ENCODE data around the gene ALG12.

Gene ALG12

DNA sequence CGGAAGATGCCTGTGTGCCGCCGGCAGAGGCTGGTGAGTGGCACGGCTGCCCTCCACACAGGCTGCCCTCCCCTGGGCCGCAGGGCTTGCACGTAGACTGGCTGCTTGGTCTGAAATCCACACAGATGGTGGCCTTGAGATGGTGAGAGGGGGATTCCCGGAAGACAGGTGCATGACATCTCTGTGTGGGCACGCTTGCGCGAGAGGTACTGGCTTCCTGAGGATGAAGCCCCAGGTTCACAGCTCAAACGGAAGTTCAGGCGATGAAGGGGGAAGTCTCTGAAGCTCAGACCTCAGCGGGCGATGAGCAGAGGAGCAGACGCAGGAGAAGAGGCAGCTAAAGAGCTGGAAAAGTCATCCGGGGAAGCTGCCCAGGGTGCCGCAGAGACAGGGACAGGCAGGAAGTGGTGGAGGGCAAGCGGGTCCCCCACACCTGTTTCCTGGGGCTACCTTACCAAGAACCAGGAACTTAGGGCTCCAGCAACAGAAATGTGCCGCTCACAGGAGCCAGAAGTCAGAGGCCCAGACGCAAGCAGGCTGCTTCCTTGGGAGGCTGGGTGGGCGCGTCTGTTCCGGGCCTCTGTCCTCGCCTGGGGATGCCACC is 7.4 kb upstream of the ALG12 start:
- H3K4me3 ChIP-seq (IDR thresholded peaks at IDR 0.05; ENCODE audit: insufficient read depth, low read depth, low read length), result no peak overlapping the region
- H3K4me2 ChIP-seq, result no peak overlapping the region
- H3K27ac ChIP-seq, result no peak overlapping the region
- no peaks in the 10 kb centered on the region for H3K27me3 ChIP-seq (ENCODE audit: insufficient read depth, low read depth)
- TF ChIP-seq, protein P1, sequence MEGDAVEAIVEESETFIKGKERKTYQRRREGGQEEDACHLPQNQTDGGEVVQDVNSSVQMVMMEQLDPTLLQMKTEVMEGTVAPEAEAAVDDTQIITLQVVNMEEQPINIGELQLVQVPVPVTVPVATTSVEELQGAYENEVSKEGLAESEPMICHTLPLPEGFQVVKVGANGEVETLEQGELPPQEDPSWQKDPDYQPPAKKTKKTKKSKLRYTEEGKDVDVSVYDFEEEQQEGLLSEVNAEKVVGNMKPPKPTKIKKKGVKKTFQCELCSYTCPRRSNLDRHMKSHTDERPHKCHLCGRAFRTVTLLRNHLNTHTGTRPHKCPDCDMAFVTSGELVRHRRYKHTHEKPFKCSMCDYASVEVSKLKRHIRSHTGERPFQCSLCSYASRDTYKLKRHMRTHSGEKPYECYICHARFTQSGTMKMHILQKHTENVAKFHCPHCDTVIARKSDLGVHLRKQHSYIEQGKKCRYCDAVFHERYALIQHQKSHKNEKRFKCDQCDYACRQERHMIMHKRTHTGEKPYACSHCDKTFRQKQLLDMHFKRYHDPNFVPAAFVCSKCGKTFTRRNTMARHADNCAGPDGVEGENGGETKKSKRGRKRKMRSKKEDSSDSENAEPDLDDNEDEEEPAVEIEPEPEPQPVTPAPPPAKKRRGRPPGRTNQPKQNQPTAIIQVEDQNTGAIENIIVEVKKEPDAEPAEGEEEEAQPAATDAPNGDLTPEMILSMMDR (conservative IDR thresholded peaks at IDR 0.05; ENCODE audit: low read depth, low read length), result no peak
- H4K20me1 ChIP-seq (ENCODE audit: insufficient read depth), result no peaks in the 10 kb centered on the region
- H3K36me3 ChIP-seq (ENCODE audit: insufficient read depth), result no peaks in the 10 kb centered on the region
- peaks cover 4% of the 10 kb centered on the region for H3K4me1 ChIP-seq (ENCODE audit: low read depth, poor library complexity, severe bottlenecking)
- H2AFZ ChIP-seq (ENCODE audit: low read depth), result no peak overlapping the region
- no peak overlapping the region for H3K9ac ChIP-seq
- no peaks in the 10 kb centered on the region for H3K79me2 ChIP-seq (ENCODE audit: insufficient read depth, low read depth)

DNA sequence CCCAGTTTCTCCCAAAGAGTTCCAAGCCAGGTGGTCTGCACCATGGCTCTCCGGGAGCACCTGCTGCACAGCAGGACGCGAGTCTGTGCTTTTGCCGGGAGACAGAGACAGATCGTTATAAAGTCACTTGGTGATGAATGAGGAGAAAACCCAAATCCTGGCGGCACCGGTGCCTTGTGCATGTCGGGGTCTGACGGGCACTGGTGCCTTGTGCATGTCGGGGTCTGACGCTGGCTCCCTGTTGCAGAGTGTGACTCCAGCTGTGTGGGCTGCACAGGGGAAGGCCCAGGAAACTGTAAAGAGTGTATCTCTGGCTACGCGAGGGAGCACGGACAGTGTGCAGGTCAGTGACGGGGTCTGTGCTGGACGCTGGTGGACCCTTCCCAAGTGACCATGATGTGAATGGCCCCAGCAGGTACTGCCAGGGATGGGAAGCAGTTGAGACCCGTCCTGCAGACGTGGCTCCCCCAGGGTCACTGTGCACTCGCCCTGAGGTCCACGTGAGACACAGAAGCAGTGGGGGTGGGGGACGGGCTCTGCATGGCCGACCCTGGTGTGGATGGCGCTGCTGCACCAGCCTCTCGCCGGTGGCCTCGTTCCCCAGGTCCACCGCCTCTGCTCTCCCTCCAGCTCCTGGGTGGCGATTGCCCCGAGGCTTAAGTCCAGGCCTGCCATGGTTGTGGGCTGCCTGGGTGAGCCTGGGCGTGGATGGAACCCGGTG is 6.0 kb upstream of the ALG12 start:
- Histone ChIP-seq H3K27me3 (ENCODE audit: insufficient read depth, low read depth) (no peaks in the 10 kb centered on the region), H2AFZ (ENCODE audit: low read depth) (no peak overlapping the region), H3K4me2 (no peak overlapping the region), H3K4me3 (IDR thresholded peaks at IDR 0.05; ENCODE audit: insufficient read depth, low read depth, low read length) (no peak overlapping the region), H3K4me1 (ENCODE audit: low read depth, poor library complexity, severe bottlenecking) (peaks cover 4% of the 10 kb centered on the region), H3K9ac (no peak overlapping the region), H3K36me3 (ENCODE audit: insufficient read depth) (no peaks in the 10 kb centered on the region), H3K27ac (no peak overlapping the region), H3K79me2 (ENCODE audit: insufficient read depth, low read depth) (no peaks in the 10 kb centered on the region), H4K20me1 (ENCODE audit: insufficient read depth) (no peaks in the 10 kb centered on the region)
- TF ChIP-seq, protein P1 (conservative IDR thresholded peaks at IDR 0.05; ENCODE audit: low read depth, low read length), result no peak

DNA sequence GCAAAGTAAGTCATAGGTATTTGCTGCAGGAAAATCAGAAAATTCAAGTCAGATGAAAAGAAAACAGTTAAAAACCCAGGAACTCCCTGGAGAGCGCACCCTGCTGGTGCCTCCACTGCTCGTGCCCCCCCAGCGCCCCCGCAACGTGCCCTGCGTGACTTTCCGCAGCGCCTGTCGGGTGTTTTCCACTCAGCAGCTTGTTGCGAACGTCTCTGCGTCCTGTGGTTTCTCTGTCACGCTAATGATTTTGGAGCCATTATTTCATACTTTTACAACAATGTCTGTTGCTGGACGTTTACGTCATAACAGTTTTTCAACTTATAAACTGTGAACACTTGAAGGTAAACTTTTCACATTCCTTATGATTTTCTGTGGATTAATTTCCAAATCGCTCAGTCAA is 5.2 kb upstream of the ALG12 start:
- Histone ChIP-seq H3K36me3 (ENCODE audit: insufficient read depth) (no peaks in the 10 kb centered on the region), H2AFZ (ENCODE audit: low read depth) (no peak overlapping the region), H4K20me1 (ENCODE audit: insufficient read depth) (no peaks in the 10 kb centered on the region), H3K4me2 (no peak overlapping the region), H3K4me1 (ENCODE audit: low read depth, poor library complexity, severe bottlenecking) (peaks cover 5% of the 10 kb centered on the region), H3K9ac (no peak overlapping the region), H3K27ac (no peak overlapping the region), H3K79me2 (ENCODE audit: insufficient read depth, low read depth) (no peaks in the 10 kb centered on the region), H3K27me3 (ENCODE audit: insufficient read depth, low read depth) (no peaks in the 10 kb centered on the region), H3K4me3 (IDR thresholded peaks at IDR 0.05; ENCODE audit: insufficient read depth, low read depth, low read length) (no peak overlapping the region)
- TF ChIP-seq, protein P1 (conservative IDR thresholded peaks at IDR 0.05; ENCODE audit: low read depth, low read length), result no peak

DNA sequence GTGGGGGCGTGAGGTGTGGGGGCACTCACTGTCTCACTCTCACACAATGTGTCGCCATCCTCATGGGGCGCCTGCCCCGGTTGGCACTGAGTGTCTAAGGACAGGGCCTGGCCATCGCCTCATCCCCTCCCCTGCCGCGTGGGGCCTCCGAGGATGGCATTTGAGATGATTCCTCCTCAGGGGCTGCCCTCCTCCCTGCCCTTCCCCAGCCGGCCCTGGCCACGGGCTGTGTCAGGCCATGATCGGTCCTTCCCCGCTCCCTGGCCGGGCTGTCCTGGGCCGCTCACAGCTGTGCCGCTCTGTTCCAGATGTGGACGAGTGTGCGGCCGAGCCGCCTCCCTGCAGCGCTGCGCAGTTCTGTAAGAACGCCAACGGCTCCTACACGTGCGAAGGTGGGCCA is 4.7 kb upstream of the ALG12 start:
- Histone ChIP-seq H3K27ac (no peak overlapping the region), H3K79me2 (ENCODE audit: insufficient read depth, low read depth) (no peaks in the 10 kb centered on the region), H2AFZ (ENCODE audit: low read depth) (no peak overlapping the region), H3K36me3 (ENCODE audit: insufficient read depth) (no peaks in the 10 kb centered on the region), H3K9ac (no peak overlapping the region), H4K20me1 (ENCODE audit: insufficient read depth) (no peaks in the 10 kb centered on the region), H3K4me2 (no peak overlapping the region), H3K27me3 (ENCODE audit: insufficient read depth, low read depth) (no peaks in the 10 kb centered on the region), H3K4me1 (ENCODE audit: low read depth, poor library complexity, severe bottlenecking) (peaks cover 5% of the 10 kb centered on the region), H3K4me3 (IDR thresholded peaks at IDR 0.05; ENCODE audit: insufficient read depth, low read depth, low read length) (no peak overlapping the region)
- TF ChIP-seq, protein P1 (conservative IDR thresholded peaks at IDR 0.05; ENCODE audit: low read depth, low read length), result no peak
